T-helper 1 cell treated with Interleukin-12 subunit alpha and Interleukin-12 subunit beta and Interleukin-4 antibody, amounts not matched to agents 30 μg/mL and 1 μg/mL, for 36 hours (primary cell): ENCODE measurements around the gene NFIX.

Experiments
- H3K27ac Mint-ChIP-seq: one replicate; pipeline ENCODE4 v1.8.0; 2021; ENCODE audit warnings: mild to moderate bottlenecking, mixed read lengths
- H3K27me3 Mint-ChIP-seq: one replicate; pipeline ENCODE4 v1.8.0; 2021; ENCODE audit warnings: low read depth, mixed read lengths
- H3K36me3 Mint-ChIP-seq: one replicate; pipeline ENCODE4 v1.8.0; 2021; ENCODE audit warnings: low read depth, mixed read lengths
- H3K4me1 Mint-ChIP-seq: one replicate; pipeline ENCODE4 v1.8.0; 2021; ENCODE audit warnings: low read depth, mixed read lengths
- H3K4me3 Mint-ChIP-seq: one replicate; pipeline ENCODE4 v1.8.0; 2021; ENCODE audit warnings: mild to moderate bottlenecking, moderate library complexity, mixed read lengths
- H3K9me3 Mint-ChIP-seq: one replicate; pipeline ENCODE4 v1.8.0; 2021; ENCODE audit warnings: mixed read lengths

NFIX gene

GRCh38 chr19:13015361-13016223, 20.3 kb downstream of the NFIX start:
- Mint-ChIP-seq H3K9me3 (no peaks in the 10 kb centered on the region), H3K27ac (no peak overlapping the region), H3K4me1 (peaks cover 13% of the 10 kb centered on the region), H3K36me3 (peaks cover 6% of the 10 kb centered on the region), H3K27me3 (peaks cover 81% of the 10 kb centered on the region), H3K4me3 (no peak overlapping the region)

- Mint-ChIP-seq H3K27me3 (peaks cover 81% of the 10 kb centered on the region), H3K9me3 (no peaks in the 10 kb centered on the region), H3K4me1 (peaks cover 13% of the 10 kb centered on the region), H3K4me3 (no peak overlapping the region), H3K27ac (no peak overlapping the region), H3K36me3 (peaks cover 6% of the 10 kb centered on the region)
Observed at GRCh38 chr19:13016245-13016627, 21.0 kb downstream of the NFIX start.

DNA sequence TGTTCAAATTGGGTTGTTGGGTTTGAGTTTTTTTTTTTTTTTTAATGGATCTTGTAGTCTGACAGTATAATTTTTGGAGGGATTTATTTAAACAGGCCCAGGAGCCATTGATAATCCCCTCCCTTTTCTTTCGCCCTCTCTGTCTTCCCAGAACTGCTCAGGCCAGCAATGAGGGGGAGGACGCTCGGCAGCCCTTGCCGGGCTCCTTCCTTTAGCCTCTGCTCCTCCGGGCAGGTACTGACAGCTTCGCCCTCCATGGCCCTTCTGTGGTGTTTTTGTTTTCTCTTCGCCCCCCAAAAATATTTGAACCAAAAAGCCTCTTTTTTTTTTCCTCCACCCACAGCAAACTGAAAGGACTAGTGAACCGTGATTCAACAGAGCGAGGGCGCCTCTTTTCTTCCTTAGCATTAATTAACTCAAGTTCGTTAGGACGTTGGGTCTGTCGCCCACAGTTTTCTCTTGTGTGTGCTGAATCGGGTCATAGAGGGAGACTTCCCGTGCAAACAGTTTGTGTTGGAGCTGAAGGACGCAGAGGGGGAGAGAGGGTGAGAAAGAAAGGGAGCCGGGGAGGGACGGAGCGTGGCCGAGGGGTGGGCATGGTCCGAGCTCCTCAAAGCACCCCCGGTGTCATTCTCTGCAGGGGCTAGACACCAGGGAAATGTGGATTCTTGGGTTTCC, 21.5 kb downstream of the NFIX start:
- H3K27ac Mint-ChIP-seq, result no peak overlapping the region
- H3K4me3 Mint-ChIP-seq, result no peak overlapping the region
- peaks cover 78% of the 10 kb centered on the region for H3K27me3 Mint-ChIP-seq
- H3K4me1 Mint-ChIP-seq, result peaks cover 13% of the 10 kb centered on the region
- peaks cover 6% of the 10 kb centered on the region for H3K36me3 Mint-ChIP-seq
- no peaks in the 10 kb centered on the region for H3K9me3 Mint-ChIP-seq

GRCh38 chr19:13017306-13018034, 22.2 kb downstream of the NFIX start:
- H3K36me3 Mint-ChIP-seq, result peaks cover 6% of the 10 kb centered on the region

DNA sequence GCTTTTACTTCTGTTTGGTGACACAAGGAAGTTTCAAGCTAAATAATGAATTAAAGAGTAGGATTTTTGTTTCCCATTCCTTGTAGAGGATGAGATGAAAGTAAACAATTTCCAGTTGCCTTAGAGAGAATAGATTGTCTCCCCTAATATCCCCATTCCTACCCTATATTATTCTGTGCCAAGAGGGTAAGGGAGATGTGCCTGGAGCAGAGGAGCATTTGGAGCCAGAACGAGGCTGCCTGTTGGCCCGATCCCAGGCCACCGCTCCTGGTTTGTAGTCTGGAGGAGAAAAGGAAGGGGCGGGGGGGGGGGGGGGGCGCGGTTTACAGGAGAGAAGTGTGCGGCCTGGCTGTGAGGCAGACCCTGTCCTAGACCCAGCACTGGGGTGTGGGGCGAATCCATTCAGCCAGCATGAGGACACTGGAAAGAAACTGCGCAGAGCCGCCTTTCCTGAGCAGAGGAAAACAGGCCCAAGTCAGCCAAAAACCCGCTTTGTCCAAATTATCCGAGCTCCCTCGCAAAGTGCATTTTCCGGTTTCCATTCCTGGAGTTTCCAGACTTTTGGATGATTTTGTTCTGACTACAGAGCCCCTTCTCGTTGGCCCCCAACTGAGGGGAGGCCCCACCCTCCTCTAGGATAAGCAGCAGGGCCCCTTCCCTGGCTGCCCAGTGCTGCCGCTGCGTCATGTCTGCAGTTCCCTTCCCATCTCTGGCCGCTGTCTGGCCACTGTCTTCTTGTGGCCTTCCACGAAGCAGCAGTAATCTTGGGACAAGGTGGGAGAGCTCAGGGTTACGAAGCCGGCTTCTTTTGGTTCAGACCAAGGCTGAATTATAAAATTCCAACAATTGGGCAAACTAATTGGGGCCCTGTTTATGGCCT, 23.0 kb downstream of the NFIX start:
- no peaks in the 10 kb centered on the region for H3K36me3 Mint-ChIP-seq
- no peaks in the 10 kb centered on the region for H3K9me3 Mint-ChIP-seq
- no peak overlapping the region for H3K27ac Mint-ChIP-seq
- no peak overlapping the region for H3K4me3 Mint-ChIP-seq
- H3K4me1 Mint-ChIP-seq, result peaks cover 12% of the 10 kb centered on the region
- peaks cover 79% of the 10 kb centered on the region for H3K27me3 Mint-ChIP-seq

More at GRCh38 chr19:13017306-13018034, 22.2 kb downstream of the NFIX start:
- H3K9me3 Mint-ChIP-seq, result no peaks in the 10 kb centered on the region
- H3K4me1 Mint-ChIP-seq, result peaks cover 14% of the 10 kb centered on the region
- peaks cover 81% of the 10 kb centered on the region for H3K27me3 Mint-ChIP-seq
- no peak overlapping the region for H3K4me3 Mint-ChIP-seq
- no peak overlapping the region for H3K27ac Mint-ChIP-seq

- peaks cover 13% of the 10 kb centered on the region for H3K4me1 Mint-ChIP-seq
- H3K27me3 Mint-ChIP-seq, result peaks cover 80% of the 10 kb centered on the region
- H3K9me3 Mint-ChIP-seq, result no peaks in the 10 kb centered on the region
- no peaks in the 10 kb centered on the region for H3K36me3 Mint-ChIP-seq
- no peak overlapping the region for H3K4me3 Mint-ChIP-seq
- no peak overlapping the region for H3K27ac Mint-ChIP-seq
Observed at GRCh38 chr19:13019332-13019731, 24.1 kb downstream of the NFIX start.

GRCh38 chr19:13020002-13020414, 24.7 kb downstream of the NFIX start:
- Mint-ChIP-seq H3K27me3 (peaks cover 80% of the 10 kb centered on the region), H3K4me3 (no peak overlapping the region), H3K9me3 (no peaks in the 10 kb centered on the region), H3K36me3 (peaks cover 2% of the 10 kb centered on the region), H3K27ac (no peak overlapping the region), H3K4me1 (peaks cover 16% of the 10 kb centered on the region)

DNA sequence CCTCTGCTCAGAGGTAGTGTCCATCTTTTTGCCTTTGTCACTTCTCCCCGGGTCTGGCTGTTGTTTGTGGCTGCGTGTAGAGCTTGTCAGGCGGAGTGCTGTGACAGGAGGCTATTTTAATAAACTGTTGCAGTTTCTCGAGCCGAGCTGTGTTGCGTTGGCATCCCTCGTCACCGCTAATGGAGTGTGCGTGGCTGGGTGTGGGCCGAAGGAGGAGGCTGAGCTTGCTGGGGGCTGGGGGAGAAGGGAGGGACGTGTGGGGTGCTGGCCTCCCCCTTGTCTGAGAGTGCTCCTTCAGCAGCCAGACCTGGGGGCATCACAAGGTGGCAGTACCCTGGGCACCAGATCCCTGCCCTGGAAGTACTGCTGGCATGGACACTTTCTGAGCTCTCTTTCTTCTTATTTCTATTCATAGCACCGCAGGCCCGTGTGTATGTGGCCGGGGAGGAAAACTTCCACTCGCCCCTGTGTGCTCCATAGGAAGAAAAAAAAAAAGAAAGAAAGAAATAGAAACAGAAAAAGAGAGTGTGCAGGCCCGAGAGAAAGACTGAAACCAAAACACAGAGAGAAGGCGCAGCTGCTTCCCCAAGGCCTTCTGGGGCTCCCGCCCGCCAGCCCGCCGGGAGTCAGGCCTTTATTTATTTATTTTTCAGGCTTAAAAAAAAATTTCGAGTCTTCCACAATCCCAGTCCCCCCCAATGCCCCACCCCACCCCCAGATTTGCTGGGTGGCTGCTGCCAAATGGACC, 27.0 kb downstream of the NFIX start:
- Mint-ChIP-seq H3K9me3 (no peaks in the 10 kb centered on the region), H3K27me3 (peaks cover 81% of the 10 kb centered on the region), H3K4me1 (peaks cover 20% of the 10 kb centered on the region), H3K4me3 (peak overlapping the region; percentile 19), H3K36me3 (peaks cover 2% of the 10 kb centered on the region), H3K27ac (no peak overlapping the region)

DNA sequence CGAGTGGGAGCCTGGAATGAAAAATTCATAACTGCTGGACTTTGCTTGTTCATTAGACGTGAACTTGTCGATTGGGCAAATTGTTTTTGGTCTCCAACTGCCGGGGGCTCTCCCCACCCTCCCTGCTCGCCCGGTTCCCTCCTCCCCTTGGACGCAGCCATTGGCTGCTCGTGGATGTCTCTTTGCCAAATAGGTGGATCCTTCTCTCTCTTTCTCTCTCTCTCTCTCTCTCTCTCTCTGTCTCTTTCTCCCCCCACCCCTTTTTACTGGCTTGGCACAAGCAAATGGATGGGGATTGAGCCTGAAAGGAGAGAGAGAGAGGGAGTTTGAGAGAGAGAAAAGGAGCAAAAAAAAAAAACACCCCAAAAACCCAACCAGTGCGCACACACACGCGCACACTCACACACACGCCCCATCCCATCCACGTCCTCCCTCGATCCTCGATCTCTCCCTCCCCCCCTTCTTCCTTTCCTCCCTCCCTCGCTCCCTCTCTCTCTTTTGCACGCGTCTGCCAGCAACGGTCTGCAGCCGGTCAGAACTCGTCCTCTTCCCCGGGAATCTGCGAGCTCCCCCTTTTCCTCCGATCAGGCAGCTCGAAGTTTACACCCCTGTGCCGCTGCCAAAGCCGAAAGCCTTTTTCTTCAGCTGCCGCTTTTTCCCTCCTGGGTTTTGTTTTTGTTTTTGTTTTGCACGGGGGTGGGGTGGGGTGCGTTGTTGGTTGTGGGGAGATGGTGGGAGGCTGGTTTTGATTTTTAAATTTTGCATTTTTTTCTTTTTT, 27.8 kb downstream of the NFIX start:
- Mint-ChIP-seq H3K27ac (no peak overlapping the region), H3K4me1 (peaks cover 20% of the 10 kb centered on the region), H3K36me3 (peaks cover 2% of the 10 kb centered on the region), H3K27me3 (peaks cover 73% of the 10 kb centered on the region), H3K4me3 (peak overlapping the region; percentile 67), H3K9me3 (no peaks in the 10 kb centered on the region)

DNA sequence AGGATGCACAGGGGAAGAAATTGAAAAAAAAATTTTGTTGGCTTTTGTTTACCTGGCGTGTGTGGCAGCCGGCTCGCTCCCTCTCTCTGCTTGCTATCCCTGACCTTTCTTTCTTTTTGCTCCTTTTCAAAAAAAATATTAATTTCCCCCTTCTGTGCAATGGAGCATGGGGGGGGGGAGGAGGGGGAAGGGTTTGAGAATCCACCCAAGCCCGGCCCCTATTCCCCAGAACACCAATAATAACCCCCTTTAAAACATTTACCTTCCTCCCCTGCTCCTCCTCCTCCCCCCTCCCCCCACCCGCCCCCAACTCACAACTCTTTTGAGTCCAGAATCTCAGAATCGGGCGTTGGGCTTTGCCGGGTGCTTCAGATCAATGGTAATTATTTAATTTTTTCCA, 28.4 kb downstream of the NFIX start:
- H3K36me3 Mint-ChIP-seq, result peaks cover 2% of the 10 kb centered on the region
- H3K9me3 Mint-ChIP-seq, result no peaks in the 10 kb centered on the region
- H3K4me3 Mint-ChIP-seq, result peak overlapping the region; percentile 67
- H3K27me3 Mint-ChIP-seq, result peaks cover 73% of the 10 kb centered on the region
- H3K27ac Mint-ChIP-seq, result no peak overlapping the region
- H3K4me1 Mint-ChIP-seq, result peaks cover 20% of the 10 kb centered on the region

DNA sequence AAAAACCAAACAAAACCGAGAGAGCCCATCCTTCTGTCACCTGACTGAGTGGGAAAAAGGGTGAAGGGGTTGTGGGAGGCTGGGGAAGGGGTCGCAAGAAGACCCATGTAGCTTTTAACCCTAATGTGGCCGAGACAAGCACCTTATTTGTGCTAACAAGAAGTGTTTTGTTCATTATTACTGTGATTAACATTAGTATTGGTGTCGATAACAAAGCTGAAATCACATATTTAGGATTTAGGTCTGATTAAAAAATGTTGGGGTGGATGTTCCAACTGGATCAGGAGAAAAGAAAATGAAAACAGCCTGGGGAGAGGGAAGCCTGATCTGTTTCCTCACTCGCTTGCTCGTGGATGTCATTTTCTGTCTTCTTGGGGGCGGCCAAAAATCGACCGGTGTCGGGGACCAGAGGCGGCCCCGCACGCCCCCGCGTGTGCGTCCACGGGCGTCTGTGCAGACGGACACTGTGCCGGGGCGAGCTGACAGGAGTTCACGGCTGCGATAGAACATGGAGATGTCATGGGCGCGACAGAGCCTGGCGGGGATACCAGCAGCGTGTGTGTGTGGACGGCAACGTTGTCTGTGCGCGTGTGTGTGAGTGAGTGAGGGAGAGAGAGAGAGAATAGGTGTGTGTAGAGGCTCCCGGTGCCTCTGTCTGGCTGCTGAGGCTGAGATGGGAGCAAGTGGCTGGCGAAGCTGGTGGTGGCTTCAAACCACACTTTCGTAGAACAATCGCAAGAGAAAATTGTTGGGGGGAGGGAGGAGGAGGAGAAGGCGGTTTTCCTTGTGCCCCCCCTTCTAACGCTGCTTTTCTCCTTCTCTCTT, 29.1 kb downstream of the NFIX start:
- H3K27me3 Mint-ChIP-seq, result peaks cover 72% of the 10 kb centered on the region
- H3K36me3 Mint-ChIP-seq, result peaks cover 2% of the 10 kb centered on the region
- H3K4me1 Mint-ChIP-seq, result peaks cover 20% of the 10 kb centered on the region
- H3K4me3 Mint-ChIP-seq, result peak overlapping the region; percentile 69
- no peaks in the 10 kb centered on the region for H3K9me3 Mint-ChIP-seq
- H3K27ac Mint-ChIP-seq, result no peak overlapping the region

DNA sequence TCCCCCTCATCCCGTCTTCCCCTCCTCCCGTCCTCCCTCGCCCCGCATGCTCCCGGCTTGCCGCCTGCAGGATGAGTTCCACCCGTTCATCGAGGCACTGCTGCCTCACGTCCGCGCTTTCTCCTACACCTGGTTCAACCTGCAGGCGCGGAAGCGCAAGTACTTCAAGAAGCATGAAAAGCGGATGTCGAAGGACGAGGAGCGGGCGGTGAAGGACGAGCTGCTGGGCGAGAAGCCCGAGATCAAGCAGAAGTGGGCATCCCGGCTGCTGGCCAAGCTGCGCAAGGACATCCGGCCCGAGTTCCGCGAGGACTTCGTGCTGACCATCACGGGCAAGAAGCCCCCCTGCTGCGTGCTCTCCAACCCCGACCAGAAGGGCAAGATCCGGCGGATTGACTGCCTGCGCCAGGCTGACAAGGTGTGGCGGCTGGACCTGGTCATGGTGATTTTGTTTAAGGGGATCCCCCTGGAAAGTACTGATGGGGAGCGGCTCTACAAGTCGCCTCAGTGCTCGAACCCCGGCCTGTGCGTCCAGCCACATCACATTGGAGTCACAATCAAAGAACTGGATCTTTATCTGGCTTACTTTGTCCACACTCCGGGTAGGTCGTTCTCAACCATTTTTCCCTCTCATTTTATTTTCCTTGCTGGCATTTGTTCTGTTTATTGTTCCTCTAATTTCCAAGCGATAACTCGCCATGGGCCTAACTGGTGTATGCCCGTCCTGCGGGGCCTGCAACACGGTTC, 29.8 kb downstream of the NFIX start:
- Mint-ChIP-seq H3K27ac (no peak overlapping the region), H3K4me3 (no peak overlapping the region), H3K36me3 (peaks cover 2% of the 10 kb centered on the region), H3K4me1 (peaks cover 20% of the 10 kb centered on the region), H3K27me3 (peaks cover 64% of the 10 kb centered on the region), H3K9me3 (no peaks in the 10 kb centered on the region)
